Nephron progenitor cell (in vitro differentiated cells): ENCODE measurements around the gene FGD6.
"Not testable (repeated sequence)": the region's sequence is repeated elsewhere in the genome, so short reads cannot be mapped to it uniquely, and the experiment has no call there.

ENCODE experiments used
- DNase-seq: peaks from one replicate; pipeline ENCODE4 v3.0.0; 2021
- H3K27ac Mint-ChIP-seq: 2 replicates; pipeline ENCODE4 v1.8.0; 2021; ENCODE audit warnings: mild to moderate bottlenecking, moderate library complexity, mixed read lengths
- H3K27me3 Mint-ChIP-seq: 2 replicates; pipeline ENCODE4 v1.8.0; 2021; ENCODE audit warnings: mild to moderate bottlenecking, low read depth, mixed read lengths; ENCODE audit not compliant: poor library complexity
- H3K36me3 Mint-ChIP-seq: 2 replicates; pipeline ENCODE4 v1.8.0; 2021; ENCODE audit warnings: low read depth, mixed read lengths
- H3K4me1 Mint-ChIP-seq: 2 replicates; pipeline ENCODE4 v1.8.0; 2021; ENCODE audit warnings: mixed read lengths
- H3K4me3 Mint-ChIP-seq: 2 replicates; pipeline ENCODE4 v1.8.0; 2021; ENCODE audit warnings: mild to moderate bottlenecking, moderate library complexity, mixed read lengths
- H3K9me3 Mint-ChIP-seq: 2 replicates; pipeline ENCODE4 v1.8.0; 2021; ENCODE audit warnings: mild to moderate bottlenecking, moderate library complexity, mixed read lengths
- TF ChIP-seq, protein P1 (sequence below): fragments of 200-600 bp; sonication (generic); IDR thresholded peaks from 2 replicates; pipeline ENCODE4 v1.5.0; 2021; ENCODE audit warnings: antibody characterized with exemption

Gene FGD6

DNA sequence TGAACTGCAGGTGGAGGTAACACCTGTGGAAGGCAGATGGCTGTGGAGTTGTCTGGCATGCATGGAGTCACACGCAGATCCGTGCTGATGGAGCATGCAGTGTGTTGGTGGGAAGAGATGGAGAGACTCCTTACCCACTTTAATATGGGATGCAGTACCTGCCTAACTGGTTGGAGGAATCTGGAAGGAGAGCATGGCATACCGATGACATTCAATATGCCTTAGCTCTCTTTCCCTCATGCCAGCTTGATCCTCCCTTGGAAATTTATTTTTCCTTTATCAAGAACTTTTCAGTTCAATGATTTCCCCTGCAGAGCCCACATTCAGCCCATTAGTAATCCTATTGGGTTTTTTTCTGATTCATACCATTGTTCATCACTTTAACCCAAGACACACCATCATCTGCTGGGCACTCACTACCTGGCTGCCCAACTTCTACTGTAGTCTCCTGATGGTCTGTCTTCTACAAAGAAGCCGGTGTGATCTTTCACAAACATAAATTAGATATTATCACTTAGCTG is 117.9 kb downstream of the FGD6 start:
- H3K27ac Mint-ChIP-seq, result no peak overlapping the region
- H3K27me3 Mint-ChIP-seq, result no peaks in the 10 kb centered on the region
- peaks cover 42% of the 10 kb centered on the region for H3K36me3 Mint-ChIP-seq
- H3K9me3 Mint-ChIP-seq, result no peaks in the 10 kb centered on the region
- peaks cover 13% of the 10 kb centered on the region for H3K4me1 Mint-ChIP-seq
- no peak overlapping the region for H3K4me3 Mint-ChIP-seq
- TF ChIP-seq, protein P1, sequence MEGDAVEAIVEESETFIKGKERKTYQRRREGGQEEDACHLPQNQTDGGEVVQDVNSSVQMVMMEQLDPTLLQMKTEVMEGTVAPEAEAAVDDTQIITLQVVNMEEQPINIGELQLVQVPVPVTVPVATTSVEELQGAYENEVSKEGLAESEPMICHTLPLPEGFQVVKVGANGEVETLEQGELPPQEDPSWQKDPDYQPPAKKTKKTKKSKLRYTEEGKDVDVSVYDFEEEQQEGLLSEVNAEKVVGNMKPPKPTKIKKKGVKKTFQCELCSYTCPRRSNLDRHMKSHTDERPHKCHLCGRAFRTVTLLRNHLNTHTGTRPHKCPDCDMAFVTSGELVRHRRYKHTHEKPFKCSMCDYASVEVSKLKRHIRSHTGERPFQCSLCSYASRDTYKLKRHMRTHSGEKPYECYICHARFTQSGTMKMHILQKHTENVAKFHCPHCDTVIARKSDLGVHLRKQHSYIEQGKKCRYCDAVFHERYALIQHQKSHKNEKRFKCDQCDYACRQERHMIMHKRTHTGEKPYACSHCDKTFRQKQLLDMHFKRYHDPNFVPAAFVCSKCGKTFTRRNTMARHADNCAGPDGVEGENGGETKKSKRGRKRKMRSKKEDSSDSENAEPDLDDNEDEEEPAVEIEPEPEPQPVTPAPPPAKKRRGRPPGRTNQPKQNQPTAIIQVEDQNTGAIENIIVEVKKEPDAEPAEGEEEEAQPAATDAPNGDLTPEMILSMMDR, result no peak
- DNase-seq, result no peak

DNA sequence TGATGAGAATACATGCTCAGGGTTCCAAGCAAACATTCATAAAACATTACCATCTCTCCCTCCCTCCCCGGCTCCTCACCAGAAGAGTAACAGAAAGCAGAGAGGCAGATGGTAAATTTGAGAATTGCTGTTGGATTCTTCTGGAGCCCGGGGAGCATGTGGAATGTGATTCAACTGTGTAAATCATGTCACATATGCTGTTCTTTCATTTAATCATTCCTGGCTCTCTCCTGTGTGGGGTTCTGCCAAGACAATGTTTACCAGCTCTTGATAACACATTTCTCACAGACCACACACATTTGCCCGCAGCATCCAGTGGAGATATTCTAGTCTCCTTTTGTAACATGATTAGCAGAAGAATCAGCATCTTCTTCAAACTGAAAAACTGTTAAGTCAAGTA is 120.4 kb downstream of the FGD6 start:
- TF ChIP-seq, protein P1, result no peak
- H3K4me3 Mint-ChIP-seq, result no peak overlapping the region
- H3K36me3 Mint-ChIP-seq, result peaks cover 45% of the 10 kb centered on the region
- no peaks in the 10 kb centered on the region for H3K9me3 Mint-ChIP-seq
- DNase-seq, result no peak
- H3K27ac Mint-ChIP-seq, result peak overlapping the region; percentile 10
- peaks cover 7% of the 10 kb centered on the region for H3K27me3 Mint-ChIP-seq
- H3K4me1 Mint-ChIP-seq, result peaks cover 8% of the 10 kb centered on the region

DNA sequence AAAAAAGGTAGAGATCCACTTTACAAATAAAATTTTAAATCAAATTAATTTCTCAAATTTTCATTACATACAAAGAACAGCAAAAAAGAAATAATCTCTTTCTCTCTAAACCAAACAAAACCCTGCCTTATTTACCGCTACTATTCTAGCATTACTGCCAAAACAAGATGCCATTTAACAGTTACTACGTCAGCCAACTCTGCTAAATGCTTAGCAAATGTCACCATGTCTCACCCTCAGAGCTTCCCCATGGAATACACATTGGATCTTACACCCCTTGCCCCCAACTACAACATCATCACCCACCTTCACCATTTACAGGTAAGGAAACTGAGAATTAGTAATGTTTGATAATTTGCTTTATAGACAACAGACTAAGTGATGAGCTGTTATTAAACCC is 120.9 kb downstream of the FGD6 start:
- DNase-seq, result no peak
- TF ChIP-seq, protein P1, result no peak
- H3K9me3 Mint-ChIP-seq, result no peaks in the 10 kb centered on the region
- no peak overlapping the region for H3K4me3 Mint-ChIP-seq
- H3K27me3 Mint-ChIP-seq, result peaks cover 7% of the 10 kb centered on the region
- H3K27ac Mint-ChIP-seq, result peak overlapping the region; percentile 10
- peaks cover 48% of the 10 kb centered on the region for H3K36me3 Mint-ChIP-seq
- peaks cover 8% of the 10 kb centered on the region for H3K4me1 Mint-ChIP-seq

DNA sequence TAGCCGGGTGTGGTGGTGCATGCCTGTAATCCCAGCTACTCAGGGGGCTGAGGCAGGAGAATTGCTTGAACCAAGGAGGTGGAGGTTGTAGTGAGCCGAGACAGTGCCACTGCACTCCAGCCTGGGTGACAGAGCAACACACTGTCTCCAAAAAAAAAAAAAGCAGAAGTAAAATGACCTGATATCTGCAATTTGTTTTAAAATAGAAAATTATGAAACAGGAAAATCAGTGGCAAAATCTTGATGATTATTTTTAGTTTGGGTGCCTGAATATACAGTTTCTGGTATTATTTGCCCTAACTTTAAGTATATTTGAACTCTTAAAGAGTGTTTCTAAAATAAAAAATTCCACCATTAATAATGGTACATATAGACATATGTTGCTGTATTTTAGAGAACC is 121.4 kb downstream of the FGD6 start:
- DNase-seq, H3K27ac Mint-ChIP-seq, H3K4me3 Mint-ChIP-seq, H3K27me3 Mint-ChIP-seq, H3K9me3 Mint-ChIP-seq, H3K4me1 Mint-ChIP-seq: not testable (repeated sequence)
- H3K36me3 Mint-ChIP-seq, result peaks cover 49% of the 10 kb centered on the region

DNA sequence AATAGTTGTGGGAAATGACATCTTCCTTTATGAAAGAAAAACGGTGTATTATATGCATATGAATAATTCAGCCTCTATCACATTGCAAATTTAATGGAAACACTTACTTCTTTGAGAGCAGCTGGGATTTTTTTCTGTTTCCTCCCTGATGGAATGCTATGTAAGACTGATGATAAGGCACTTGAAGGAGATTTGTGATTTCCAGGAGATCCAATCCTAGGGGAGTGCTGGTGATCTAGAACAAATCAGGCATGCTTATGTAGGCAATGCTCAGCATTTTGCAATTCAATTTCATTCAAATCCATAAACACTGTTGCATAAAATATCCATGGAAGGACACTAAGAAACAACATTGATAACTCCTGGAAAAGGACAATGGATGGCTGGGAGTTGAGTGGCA is 127.8 kb downstream of the FGD6 start:
- Mint-ChIP-seq H3K9me3 (no peaks in the 10 kb centered on the region), H3K27me3 (peaks cover 7% of the 10 kb centered on the region), H3K36me3 (peaks cover 42% of the 10 kb centered on the region), H3K4me1 (peaks cover 9% of the 10 kb centered on the region), H3K4me3 (no peak overlapping the region), H3K27ac (peak overlapping the region; percentile 20)
- DNase-seq, result no peak
- TF ChIP-seq, protein P1, result no peak

DNA sequence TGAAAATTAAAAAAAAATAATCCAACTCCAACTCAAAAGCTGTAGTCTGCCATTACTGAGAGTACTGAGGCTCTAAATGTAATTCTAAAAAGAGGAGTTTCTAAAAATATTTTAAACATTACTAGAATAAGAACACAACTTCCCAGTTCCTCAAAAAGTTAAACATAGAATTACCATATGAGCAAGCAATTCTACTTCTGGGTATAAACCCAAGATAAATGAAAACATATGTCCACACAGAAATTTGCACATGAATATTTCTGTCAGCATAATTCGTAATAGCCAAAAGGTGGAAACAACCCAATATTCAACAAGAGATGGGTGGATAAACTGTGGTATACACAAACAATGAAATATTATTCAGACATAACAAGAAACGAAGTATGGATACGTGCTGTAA is 128.9 kb downstream of the FGD6 start:
- no peak for DNase-seq
- no peak overlapping the region for H3K4me3 Mint-ChIP-seq
- no peaks in the 10 kb centered on the region for H3K9me3 Mint-ChIP-seq
- peaks cover 38% of the 10 kb centered on the region for H3K36me3 Mint-ChIP-seq
- peaks cover 7% of the 10 kb centered on the region for H3K27me3 Mint-ChIP-seq
- TF ChIP-seq, protein P1, result no peak
- H3K4me1 Mint-ChIP-seq, result peaks cover 20% of the 10 kb centered on the region
- no peak overlapping the region for H3K27ac Mint-ChIP-seq
